NCI-H524 treated with DMSO at 0.1 percent for 48 hours (cell line): Measurements from ENCODE around the gene NUBP1.
A peak's percentile ranks its signal among the peaks of the same experiment; 100 is the strongest.
"Not testable (repeated sequence)": the region's sequence is repeated elsewhere in the genome, so short reads cannot be mapped to it uniquely, and the experiment has no call there.

Source experiments
- DNase-seq: peaks from one replicate; lab custom pipeline; 2025; lab: John Stamatoyannopoulos, UW

The NUBP1 gene

GRCh38 chr16:10743610-10744369, at the start of gene NUBP1:
TSS of gene NUBP1 (plus strand) at chr16:10743842. CDS start at chr16:10743864, 22 bp downstream.
- DNase-seq, result peak; percentile 87

DNA sequence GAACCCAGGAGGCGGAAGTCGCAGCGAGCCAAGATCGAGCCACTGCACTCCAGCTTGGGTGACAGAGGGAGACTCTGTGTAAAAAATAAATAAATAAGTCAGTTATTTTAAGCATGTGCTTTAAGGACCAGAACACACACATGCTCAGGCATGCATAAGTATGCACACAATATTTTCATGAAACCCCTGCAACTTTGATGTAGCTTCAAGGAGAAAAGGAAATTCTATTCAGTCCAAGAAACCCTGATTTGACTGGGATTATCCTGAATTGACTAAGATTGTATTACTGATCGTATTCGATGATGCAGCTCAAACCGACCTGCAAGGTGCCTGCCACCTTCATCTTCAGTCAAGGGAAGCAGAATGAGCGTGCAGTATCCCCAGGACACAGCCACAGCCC, 49.8 kb upstream of the NUBP1 start:
- no peak for DNase-seq

DNA sequence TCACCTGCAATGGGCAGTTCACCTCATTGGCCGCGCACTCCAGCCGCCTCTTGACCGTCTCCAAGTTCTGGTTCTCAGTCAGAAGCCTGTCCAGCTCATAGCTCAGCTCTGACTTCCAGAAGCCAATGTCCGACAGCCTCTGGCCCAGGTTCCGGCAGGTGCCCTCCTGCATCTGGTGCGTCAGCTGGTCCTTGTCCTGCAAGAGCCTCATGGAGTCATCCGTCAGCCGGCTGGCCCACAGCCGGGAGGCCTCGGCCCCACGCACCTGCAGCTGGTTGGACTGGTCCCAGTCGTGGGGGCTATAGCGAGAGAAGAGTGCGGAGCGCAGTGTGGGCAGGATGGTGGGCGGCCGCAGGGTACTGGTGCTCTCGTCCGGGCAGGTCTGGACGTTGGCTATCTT, 49.3 kb upstream of the NUBP1 start:
- no peak for DNase-seq

DNA sequence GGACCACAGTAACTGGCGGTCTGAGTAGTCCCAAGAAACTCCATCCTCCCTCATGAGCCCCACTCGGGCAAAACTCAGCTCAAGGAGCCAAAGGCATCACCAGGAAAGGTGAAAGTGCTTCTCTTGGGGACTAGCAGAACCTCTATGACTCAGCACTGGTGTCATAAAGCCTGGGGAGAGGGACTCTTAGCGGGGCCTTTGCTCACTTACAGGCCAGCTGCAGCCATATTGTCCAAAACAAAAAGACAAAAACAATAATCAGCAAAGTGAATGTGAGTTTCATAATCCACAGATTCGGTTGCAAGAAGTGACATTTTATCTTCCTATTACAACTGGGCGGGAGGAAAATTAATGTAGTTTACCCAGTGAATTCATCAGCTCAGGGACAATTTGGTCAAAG, 48.8 kb upstream of the NUBP1 start, which contains the start of gene TEKT5:
Gene TEKT5, minus strand, starts transcription at position 101 of the 400 bp plus-strand sequence. Its CDS starts 57 bp downstream, at position 44.
- DNase-seq, result no peak

GRCh38 chr16:10699756-10700155, 43.9 kb upstream of the NUBP1 start:
- DNase-seq, result no peak

DNA sequence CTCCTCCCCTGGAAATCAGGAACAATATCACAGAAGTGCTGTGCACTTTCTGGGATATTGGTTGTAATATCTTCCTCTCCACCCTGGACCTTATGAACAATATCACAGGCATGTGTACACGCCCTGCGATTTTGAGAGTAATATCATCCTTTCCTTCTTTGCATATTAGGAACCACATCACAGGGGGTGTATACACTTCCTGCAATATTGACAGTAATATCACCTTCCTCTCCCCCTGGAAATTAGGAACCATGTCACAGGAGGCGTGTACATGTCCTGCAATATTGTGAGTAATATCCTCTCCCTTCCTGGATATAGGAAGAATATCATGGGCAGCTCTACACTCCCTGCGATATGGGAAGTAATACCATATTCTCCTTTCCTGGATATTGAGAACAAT, 34.7 kb upstream of the NUBP1 start:
- DNase-seq, result no peak

DNA sequence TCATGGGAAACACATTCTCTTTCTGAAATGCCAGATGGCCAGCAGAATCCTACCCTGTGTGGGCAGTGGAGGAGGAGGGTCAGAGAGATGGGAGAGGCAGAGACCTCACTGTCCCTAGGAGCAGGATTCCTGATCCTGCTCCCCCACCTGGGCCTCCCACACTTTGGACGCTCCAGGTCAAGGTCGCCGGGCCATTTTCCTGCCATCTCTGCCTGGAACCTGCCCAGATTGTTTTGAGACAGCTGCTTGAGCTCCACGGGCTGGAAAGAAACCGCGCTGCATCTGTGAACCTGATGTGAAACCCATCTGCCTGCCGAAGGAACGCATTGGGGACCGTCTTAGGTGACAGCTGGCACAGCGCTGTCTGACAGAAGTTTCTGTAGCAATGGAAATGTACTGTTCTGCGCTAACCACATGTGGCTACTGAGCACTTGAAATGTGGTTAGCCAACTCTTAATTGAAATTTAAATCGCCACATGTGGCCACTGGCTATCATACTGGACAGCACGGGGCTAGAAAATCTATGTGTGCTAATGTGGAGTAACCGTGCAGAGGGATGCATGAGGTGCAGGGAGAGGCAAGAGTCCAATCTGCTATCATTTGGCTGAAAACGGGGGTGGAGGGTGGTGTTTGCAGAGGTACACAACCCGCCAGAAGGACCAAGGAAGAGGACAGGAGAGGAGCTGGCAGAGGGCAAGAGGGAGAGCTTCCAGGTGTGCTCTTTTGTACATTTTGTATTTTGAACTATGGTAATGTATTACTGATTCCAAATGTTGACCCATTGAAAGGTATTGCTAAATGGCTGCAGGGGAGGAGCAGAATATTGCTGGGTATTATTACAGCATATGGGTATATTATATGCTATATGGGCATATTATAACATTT, 15.4 kb upstream of the NUBP1 start:
- DNase-seq, result peak; percentile 92

DNA sequence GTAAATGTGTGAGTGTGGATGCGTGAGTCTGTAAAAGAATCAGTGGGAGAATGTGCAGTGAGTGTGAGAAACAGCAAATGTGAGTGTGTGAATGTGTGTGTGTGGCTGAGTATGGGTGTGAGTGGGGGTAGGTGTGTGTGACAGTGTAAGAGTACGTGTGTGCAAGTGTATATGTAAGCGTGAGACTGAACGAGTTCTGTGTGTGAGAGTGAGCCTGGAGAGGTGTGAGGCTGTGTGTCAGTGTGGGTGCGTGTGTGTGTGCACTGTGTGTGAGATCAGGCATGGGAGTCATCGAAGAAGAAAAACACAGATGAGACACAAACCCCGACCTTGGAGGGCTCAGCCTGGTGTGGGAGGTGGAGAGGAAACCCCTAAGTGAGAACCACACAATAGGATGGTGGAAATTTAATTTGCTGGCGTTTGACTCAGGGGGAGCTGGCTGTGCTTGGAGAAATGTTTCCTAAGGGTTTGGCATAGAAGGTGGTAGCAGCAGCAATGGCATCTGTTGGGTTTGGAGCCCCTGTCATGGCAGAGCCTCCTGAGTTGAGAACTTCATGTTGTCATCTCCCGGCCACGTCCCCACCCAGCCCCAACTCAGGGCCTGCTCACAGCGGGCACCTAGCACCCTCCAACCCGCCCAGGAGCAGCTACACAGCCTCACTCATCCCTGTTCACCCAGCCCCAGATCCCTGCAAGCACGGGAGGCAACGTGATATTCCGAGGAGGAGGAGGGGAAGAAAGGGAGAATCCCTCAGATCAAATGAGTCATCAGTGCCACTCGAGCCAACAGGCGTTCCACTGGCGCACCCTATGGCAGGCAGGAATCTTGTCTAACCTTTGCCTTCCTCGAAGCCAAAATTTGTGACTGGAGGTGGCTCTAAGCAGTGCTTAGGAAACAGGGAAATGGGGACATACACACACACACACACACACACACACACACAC, 14.3 kb upstream of the NUBP1 start:
- peak; percentile 63 for DNase-seq

GRCh38 chr16:10731790-10732189, 11.9 kb upstream of the NUBP1 start:
- DNase-seq, result no peak

DNA sequence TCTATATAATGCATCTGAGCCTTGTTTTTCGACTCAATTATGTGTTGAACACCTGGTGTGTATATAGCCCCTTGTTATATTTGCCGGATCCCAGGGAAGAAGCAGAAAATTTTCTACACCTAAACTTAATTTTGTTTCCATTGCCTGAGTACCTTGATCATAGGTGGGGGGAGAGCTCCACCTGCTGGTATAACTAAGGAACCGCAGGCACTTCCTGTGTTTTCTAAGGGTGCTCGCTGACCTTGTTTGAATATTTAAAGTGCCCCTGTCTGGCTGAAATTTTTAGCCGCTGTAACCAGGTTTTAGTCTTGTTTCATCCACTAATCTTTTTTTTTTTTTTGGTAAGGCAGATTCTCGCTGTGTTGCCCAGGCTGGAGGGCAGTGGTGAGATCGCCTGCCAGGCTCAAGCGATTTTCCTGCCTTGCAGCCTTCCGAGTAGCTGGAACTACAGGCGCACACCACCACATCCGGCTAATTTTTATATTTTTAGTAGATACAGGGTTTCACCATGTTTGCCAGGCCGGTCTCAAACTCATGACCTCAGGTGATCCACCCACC, 6.5 kb upstream of the NUBP1 start:
- DNase-seq, result peak; percentile 14

DNA sequence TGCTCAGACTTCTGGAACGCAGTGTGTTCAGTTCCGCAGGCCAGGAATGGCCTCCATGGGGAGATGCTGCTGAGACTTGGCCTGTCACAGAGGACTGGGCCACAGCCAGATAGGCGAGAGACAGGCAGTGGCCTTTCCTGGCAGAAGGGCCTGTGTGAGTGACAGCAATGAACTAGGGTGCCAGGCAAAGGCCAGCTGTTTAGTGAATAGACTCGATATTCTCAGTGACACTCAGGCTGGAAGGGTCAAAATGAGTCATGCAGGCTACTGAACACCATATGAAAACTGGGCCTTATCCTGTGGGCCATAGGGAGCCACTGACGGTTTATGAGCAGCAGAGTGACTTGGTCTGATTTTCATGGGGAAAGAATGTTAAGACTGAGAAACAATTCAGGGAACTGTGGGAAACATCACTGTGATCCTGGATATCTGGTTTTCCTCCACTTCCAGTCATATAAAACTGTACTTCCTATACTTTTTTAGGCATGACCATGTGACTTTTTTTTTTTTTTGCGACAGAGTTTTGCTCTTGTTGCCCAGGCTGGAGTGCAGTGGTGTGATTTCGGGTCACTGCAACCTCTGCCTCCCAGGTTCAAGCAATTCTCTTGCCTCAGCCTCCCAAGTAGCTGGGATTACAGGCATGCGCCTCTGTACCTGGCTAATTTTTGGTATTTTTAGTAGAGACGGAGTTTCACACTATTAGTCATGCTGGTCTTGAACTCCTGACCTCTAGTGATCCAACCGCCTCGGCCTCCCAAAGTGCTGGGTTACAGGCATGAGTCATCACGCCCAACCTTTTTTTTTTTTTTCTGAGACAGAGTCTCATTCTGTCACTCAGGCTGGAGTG, 5.2 kb upstream of the NUBP1 start:
- DNase-seq, result no peak

GRCh38 chr16:10740000-10740844, 3.4 kb upstream of the NUBP1 start:
- no peak for DNase-seq

DNA sequence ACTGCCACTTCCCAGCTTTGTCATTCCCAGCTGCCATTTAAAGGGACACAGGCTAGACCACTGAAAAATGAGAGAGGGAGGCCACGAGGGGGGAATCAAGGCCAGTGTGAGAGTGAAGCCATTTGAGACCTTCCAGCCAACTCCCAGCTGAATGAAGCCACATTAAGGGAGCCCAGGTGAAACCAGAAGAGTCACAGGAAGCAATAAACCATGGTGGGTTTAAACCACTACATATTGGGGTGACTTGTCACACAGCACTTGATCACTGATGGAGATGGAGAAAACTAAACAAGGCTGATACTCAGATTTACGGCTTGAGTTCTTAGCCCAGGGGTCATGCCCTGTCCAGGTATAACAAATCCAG, 2.8 kb upstream of the NUBP1 start:
- no peak for DNase-seq

DNA sequence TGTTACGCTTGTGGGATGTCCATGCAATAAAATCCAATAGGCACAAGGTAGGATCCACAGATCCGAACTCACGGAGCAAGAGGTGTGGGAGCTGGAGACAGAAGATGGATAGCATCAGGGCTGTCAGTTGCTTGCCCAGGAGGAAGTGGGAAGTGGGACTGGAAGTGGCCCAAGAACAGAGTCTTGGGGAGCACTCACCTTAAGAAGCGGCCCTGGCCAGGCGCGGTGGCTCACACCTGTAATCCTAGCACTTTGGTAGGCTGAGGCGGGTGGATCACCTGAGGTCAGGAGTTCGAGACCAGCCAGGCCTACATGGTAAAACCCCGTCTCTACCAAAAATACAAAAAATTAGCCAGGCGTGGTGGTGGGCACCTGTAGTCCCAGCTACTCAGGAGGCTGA, 2.4 kb upstream of the NUBP1 start:
- not testable (repeated sequence) for DNase-seq

GRCh38 chr16:10741844-10742243, 1.8 kb upstream of the NUBP1 start:
- DNase-seq, result peak; percentile 91

DNA sequence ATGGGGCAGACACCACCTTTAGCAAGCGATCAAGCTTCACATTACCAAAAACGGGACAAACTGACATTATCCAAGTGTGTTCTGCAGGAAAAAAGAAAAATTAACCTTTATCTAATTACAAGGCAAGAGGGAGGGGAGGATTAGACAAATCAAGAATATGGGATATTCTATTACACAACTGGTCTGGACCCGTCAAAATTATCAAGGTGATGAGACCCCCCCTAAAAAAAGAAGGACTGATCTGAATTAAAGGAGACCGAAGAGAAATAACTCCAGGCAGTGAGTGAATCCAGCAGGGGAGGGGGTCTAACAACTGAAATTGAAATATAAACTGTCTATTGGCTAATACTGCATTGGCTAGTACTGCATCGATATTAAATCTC, 424 bp upstream of the NUBP1 start:
- no peak for DNase-seq

DNA sequence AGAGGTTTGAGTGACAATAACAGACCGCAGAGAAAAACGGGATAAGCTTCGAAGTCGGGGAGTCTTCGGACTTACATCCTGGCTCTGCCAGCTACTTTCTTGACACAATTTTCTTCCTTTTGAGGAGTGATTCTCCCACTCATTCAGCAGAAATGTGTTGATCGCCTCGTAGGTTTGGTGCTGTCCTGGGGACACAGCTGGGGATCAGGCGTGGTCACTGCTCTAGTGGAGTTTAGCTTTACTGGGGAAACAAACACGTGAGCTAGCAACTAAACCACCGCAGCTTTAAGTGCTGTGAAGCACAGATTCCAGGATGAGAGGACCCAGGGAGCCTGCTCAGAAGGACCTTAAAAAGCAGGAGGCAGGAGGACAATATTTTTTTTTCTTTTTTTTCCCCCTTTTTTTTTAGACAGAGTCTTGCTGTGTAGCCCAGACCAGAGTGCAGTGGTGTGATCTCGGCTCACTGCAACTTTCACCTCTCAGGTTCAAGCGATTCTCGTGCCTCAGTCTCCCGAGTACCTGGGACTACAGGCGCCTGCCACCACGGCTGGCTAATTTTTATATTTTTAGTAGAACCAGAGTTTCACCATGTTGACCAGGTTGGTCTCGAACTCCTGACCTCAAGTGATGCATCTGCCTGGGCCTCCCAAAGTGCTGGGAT, 858 bp downstream of the NUBP1 start:
- no peak for DNase-seq

GRCh38 chr16:10745841-10746240, 2.2 kb downstream of the NUBP1 start:
- DNase-seq, result no peak

DNA sequence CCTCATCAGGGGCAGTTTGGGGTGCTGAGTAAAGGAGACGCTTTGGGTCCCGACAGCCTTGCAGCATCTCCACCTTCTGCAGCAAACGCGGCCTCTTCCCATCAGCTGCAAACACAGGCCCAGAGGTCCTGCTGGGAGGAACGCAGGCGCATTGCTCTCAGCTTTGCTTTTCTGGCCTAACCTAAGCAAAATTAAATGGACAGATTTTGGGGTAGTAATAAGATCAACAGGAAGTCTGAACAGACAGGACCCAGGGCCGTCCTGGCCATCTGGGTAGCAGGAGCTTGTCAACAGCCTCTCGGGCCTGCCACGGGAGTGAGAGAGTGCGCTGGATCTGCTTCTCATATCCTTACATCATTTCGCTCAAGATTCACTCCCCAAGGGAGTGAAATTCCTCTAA, 7.2 kb downstream of the NUBP1 start:
- no peak for DNase-seq
